ENCODE data around the gene IGSF22. TPM values are rescaled to one million over a fixed set of nuclear protein-coding genes. Genes with fewer than 3 reads are reported as not detected.
"Not testable (repeated sequence)": the region's sequence is repeated elsewhere in the genome, so short reads cannot be mapped to it uniquely, and the experiment has no call there.

IGSF22 gene
- total RNA-seq, 1 donor from 2014 or later = 1.2 TPM

DNA sequence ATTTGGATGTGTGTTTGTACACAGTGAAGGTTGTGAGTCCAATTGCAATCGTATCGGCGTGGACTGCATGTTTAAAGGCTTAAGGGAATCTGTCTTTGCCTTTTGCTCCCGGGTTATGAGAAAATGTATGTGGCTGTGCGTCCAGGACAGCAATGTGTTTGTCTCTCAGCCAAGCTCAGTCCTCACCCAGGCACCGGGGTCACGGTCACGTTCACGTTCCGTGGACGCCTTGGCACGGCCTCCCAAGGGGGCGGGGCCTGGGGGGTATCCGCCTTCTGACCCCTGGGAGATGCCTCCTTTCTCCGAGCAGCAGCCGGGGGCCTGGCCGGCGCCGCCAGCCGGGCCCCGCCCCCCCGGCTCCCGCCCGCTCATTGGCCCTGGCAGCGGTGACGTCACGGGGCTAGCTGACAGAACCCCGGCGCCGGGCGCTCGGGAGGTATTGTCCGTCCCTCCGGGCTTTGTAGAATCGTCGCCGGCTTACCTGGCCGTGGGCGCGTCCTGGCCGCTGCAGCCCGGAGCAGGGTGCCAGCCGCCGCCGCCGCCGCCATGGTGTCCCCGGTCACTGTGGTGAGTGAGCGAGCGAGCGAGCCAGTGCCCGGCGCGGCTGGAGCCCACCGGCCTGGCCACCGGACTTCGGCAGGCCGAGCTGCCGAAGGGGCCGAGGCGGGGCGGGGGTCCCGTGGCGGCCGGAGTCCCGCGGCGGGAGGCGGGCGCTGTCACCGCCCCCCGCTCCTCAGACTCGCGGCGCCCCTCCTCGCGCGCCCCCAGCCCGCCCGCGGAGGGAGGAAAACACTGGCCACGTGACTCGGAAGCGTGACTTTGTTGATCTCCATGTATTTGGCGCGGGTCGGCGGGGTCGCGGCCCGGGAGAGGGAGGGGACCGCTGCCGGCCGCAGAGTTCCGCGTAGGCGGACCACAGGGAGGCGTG is 27.4 kb downstream of the IGSF22 start, which contains the start of gene TMEM86A:
Gene TMEM86A (plus strand): TSS at position 439 of the 928 bp plus-strand sequence. CDS start 108 bp downstream, at position 547.
- intact Hi-C loops (cut with DNase I) = no loop called here
- Histone ChIP-seq H3K4me3 (peak within 1 kb of the TSS; percentile 77), H3K4me1 (peaks cover 11% of the 10 kb centered on the region), H3K27me3 (no peaks in the 10 kb centered on the region), H3K27ac (peak within 1 kb of the TSS; percentile 80), H3K36me3 (peaks cover 4% of the 10 kb centered on the region), H3K9me3 (no peaks in the 10 kb centered on the region)
- ATAC-seq = peak; percentile 96
- TF ChIP-seq, protein P1, sequence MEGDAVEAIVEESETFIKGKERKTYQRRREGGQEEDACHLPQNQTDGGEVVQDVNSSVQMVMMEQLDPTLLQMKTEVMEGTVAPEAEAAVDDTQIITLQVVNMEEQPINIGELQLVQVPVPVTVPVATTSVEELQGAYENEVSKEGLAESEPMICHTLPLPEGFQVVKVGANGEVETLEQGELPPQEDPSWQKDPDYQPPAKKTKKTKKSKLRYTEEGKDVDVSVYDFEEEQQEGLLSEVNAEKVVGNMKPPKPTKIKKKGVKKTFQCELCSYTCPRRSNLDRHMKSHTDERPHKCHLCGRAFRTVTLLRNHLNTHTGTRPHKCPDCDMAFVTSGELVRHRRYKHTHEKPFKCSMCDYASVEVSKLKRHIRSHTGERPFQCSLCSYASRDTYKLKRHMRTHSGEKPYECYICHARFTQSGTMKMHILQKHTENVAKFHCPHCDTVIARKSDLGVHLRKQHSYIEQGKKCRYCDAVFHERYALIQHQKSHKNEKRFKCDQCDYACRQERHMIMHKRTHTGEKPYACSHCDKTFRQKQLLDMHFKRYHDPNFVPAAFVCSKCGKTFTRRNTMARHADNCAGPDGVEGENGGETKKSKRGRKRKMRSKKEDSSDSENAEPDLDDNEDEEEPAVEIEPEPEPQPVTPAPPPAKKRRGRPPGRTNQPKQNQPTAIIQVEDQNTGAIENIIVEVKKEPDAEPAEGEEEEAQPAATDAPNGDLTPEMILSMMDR (IDR thresholded peaks at IDR 0.05) = no peak
- peak; percentile 97 for DNase-seq

DNA sequence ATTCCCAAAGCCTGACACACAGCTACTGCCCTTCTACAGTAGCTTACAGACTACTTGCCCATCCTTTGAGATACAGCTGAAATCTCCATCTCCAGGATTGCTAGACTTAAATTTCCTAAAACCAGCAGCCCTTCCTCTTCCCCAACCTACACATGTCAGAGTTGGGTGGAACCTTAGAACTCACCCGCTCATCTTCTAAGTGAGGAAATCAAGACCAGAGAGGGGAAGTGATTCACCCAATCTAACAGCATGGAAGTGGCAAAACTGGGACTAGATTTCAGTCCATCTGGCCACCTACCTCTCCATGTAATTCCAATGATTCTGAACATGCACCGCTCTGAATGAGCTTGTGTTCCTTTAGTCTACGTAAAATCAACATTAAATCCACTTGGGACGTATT is 28.4 kb downstream of the IGSF22 start:
- TF ChIP-seq, protein P1 (IDR thresholded peaks at IDR 0.05) = no peak
- intact Hi-C loops (cut with DNase I) = no loop called here
- DNase-seq = no peak
- no peak overlapping the region for H3K4me3 ChIP-seq
- no peaks in the 10 kb centered on the region for H3K27me3 ChIP-seq
- no peaks in the 10 kb centered on the region for H3K9me3 ChIP-seq
- peaks cover 11% of the 10 kb centered on the region for H3K4me1 ChIP-seq
- ATAC-seq = peak; percentile 37
- H3K36me3 ChIP-seq = peaks cover 4% of the 10 kb centered on the region
- H3K27ac ChIP-seq = no peak overlapping the region

DNA sequence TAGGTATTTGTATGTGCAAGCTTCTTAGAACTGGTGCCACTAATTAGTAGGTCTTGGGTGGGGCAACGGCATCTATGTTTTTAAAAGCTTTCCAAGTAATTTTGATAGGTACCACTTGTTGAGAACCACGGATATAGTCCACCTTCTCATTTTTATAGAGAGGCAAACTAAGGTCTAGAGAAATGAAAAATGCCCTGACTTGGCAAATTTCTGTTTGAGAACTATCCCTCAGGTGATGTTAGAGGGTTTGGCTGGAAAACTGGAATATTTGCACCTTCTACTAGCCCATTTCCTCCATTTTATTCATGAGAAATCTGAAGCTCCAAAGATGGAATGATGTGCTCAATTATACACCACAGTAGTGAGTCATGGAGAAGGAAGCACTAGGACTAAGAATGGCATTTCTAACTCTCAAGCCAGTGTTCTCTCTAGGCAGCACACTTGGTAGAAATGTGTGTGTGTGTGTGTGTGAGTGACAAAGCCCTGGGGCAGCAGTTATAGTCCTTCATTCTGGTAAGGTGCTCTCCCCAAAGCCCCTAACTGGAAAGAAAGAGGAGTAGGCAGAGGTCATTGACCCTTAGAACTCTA is 29.3 kb downstream of the IGSF22 start:
- Histone ChIP-seq H3K4me1 (peaks cover 11% of the 10 kb centered on the region), H3K36me3 (no peaks in the 10 kb centered on the region), H3K4me3 (no peak overlapping the region), H3K9me3 (no peaks in the 10 kb centered on the region), H3K27me3 (no peaks in the 10 kb centered on the region), H3K27ac (no peak overlapping the region)
- DNase-seq (no peak), ATAC-seq (no peak)
- TF ChIP-seq, protein P1 (IDR thresholded peaks at IDR 0.05) = no peak
- intact Hi-C loops (cut with DNase I) = no loop called here

DNA sequence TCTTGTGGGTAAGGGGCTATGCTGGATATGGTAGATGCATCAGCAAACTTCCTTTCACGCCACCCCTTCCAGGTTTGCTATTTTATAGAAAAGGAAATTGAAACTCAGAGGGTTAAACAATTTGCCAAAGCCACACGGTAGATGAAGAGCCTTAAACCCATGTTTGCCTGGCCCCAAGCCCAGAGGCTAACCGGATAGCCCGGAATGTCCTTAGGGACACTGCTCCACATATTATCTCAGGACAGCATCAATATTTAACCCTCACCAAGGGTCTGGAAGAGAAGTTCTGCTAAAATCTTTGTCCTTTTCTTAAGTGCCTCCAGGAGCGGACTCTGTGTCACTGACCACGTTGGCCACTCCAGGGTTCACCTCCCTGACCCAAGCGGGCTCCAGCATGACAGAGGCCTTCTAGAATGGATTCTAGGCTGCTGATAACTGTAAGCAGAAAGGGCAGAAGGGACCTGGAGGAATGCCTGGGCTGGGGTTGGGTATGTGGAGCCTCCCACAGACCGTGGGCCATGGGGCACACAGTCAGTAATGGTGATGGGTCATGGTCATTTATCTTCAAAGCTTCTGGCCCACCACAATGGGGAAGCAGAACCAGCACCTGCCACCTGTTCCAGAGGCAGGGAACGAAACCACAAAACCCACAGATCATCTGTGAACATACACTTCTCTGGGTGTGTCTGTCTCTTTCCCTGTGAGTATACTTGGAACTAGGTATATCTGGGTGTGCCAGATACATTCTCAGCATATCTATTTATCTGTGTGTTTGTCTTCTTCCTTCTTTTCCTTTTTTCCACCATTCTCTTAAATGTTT is 32.8 kb downstream of the IGSF22 start:
- Histone ChIP-seq H3K4me3 (no peak overlapping the region), H3K4me1 (peaks cover 4% of the 10 kb centered on the region), H3K27me3 (no peaks in the 10 kb centered on the region), H3K27ac (no peak overlapping the region), H3K9me3 (no peaks in the 10 kb centered on the region), H3K36me3 (no peaks in the 10 kb centered on the region)
- no peak for ATAC-seq
- no peak for DNase-seq
- TF ChIP-seq, protein P1 (IDR thresholded peaks at IDR 0.05) = no peak
- intact Hi-C loops (cut with DNase I) = no loop called here

DNA sequence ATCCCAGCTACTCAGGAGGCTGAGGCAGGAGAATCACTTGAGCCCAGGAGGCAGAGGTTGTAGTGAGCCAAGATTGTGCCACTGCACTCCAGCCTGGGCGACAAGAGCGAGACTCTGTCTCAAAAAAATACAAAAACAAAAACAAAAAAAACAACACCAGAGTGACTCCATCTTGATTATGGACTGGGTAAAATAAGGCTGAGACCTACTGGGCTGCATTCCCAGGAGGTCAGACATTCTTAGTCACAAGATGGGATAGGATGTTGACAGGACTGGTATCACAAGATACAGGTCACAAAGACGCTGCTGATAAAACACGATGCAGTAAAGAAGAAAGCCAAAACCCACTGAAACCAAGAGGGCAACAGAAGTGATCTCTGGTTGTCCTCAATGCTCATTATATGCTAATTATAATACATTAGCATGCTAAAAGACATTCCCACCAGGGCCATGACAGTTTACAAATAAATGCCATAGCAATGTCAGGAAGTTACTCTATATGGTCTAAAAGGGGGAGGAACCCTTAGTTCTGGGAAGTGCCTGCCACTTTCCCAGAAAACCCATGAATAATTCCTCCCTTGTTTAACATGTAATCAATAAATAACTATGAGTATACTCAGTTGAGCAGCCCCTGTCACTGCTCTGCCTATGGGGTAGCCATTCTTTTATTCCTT is 34.4 kb downstream of the IGSF22 start:
- H3K4me3 ChIP-seq; H3K27me3 ChIP-seq; H3K9me3 ChIP-seq; H3K4me1 ChIP-seq; ATAC-seq; H3K36me3 ChIP-seq; intact Hi-C loops (cut with DNase I); DNase-seq; H3K27ac ChIP-seq: not testable (repeated sequence)

Measured in upper lobe of right lung (tissue), 1 donor.